Stomach (tissue), 4 donors: ENCODE results near the gene MPZL1.

Experiments
- CTCF ChIP-seq, 7 experiments: fragments of 450-650 bp in 4 of 7; fragments of 200-600 bp in 3 of 7; sonication (generic) in 3 of 7; IDR thresholded peaks; one replicate each; pipeline ENCODE4 v1.5.1; 2016 to 2019; ENCODE audit warnings: antibody characterized with exemption in 7 of 7, control low read depth in 2 of 7, mild to moderate bottlenecking in 1 of 7
- EP300 ChIP-seq: sonication (generic); formaldehyde crosslinking; IDR thresholded peaks from one replicate; pipeline ENCODE4 v1.6.1; 2017; ENCODE audit warnings: antibody characterized with exemption
- POLR2A ChIP-seq, 4 donors: fragments of 450-650 bp; IDR thresholded peaks; one replicate each; pipeline ENCODE4 v1.6.1; 2016; ENCODE audit warnings: antibody characterized with exemption in 4 of 4, control low read depth in 2 of 4, mild to moderate bottlenecking in 1 of 4, moderate library complexity in 1 of 4
- POLR2AphosphoS5 ChIP-seq, 3 donors: sonication (generic); formaldehyde crosslinking; IDR thresholded peaks; one replicate each; pipeline ENCODE4 v1.6.1; 2016; ENCODE audit warnings: antibody characterized with exemption in 3 of 3

DNA sequence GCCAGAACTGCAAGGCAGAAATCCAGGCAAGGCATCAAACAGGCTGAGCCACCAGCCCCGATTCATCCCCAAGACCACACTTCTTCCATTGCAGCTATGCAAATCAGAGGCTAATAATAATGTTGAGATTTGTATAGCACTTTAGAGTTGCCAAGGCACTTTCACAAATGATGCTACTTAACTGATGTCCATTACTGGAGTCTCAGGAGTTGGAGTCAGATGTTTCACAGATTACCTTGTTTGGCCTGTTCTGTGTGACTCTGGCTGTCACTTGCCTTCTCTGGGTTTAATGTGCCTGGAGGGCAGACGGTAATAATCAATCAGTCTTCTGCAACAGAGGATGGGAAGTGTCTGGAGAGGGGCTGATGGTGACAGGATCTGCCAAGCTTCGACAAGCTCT lies 40.8 kb upstream of the MPZL1 start:
- no peak for TF ChIP-seq CTCF (IDR thresholded peaks at IDR 0.05)
- no peak for TF ChIP-seq POLR2A (IDR thresholded peaks at IDR 0.05)
- TF ChIP-seq POLR2AphosphoS5 (IDR thresholded peaks at IDR 0.05), result no peak
- no peak for TF ChIP-seq EP300
